ENCODE results near the gene ADAD2. TPM values are rescaled to one million over a fixed set of nuclear protein-coding genes. Genes with fewer than 3 reads are reported as not detected.

The ADAD2 gene
- total RNA-seq, 2 donors from 2014 or later: 0.14 TPM; not detected in 1

DNA sequence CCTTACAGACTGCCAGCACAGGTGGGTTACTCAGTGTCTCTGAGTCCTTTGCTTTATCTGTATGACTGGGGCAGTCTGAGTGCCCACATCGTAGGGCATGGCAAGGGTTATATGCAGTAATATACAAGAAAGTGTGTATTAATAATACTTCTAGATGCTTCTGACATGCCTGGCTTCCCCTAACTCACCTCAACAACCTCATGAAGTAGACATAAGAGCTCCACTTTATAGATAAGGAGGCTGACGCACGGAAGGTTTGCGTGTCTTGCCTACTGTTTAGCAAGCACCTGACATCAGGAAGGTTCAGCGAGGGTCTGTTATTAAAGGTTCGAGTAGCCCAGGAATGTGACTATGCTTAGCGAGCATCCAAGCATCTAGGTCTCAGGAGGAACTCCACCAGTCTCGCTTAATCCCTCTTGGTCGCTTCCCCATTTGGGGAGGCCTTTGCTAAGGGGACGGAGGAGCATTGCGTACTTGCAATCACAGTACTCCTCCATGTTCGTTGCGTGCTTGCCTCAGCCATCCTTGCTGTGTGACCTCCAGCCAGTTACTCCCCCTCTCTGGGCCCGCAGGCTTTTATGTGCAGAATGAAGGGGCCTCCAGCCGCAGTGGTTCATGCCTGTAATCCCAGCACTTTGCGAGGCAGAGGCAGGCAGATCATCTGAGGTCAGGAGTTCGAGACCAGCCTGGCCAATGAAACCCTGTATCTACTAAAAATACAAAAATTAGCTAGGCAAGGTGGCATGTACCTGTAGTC is 47.2 kb downstream of the ADAD2 start:
- DNase-seq: no peak
- ATAC-seq: no peak
- intact Hi-C loops (cut with DNase I, micrococcal nuclease): no loop called here

DNA sequence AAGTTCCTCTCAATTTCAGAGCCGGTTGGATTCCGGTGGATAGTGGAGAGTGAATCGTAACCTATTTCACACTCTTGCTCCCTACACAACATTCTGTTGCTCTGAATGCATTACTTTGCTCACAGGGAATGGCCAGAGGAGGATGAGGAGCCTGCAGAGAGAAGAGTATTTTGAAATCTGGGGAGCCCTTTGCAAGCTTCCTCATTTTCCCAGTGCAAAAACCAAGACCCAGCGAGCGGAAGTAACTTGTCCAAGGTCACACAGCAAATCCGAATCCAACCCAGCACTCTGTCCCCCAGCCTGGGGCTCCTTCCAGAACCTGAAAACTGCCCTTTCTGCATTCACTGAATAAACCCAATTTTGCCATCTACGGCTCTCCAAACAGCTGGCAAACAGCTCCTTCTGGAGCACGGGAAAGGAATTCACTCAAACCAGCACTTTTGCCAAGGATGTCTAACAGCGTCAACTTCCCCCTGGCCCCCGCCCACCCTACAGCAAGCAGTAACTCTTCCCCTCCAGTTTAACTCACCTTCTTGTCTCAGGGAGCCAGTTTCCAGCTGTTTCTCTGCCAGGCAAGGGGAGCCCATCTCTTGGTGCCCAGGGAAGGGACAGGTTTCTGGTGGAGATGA is 48.3 kb downstream of the ADAD2 start:
- no peak for DNase-seq
- no peak for ATAC-seq
- intact Hi-C loops (cut with DNase I, micrococcal nuclease): no loop called here

- no peak for ATAC-seq
- intact Hi-C loops (cut with DNase I, micrococcal nuclease): no loop called here
- DNase-seq: no peak
These were observed 49.0 kb downstream of the ADAD2 start, which contains the start of gene KCNG4 for GRCh38 chr16:84239909-84240308. TSS of gene KCNG4 (minus strand) at chr16:84240012. CDS start at chr16:84237485, 2,527 bp downstream.

- intact Hi-C loops (cut with DNase I, micrococcal nuclease): no loop called here
- ATAC-seq (no peak), DNase-seq (no peak)
These were observed 49.5 kb downstream of the ADAD2 start for GRCh38 chr16:84240455-84240854.

DNA sequence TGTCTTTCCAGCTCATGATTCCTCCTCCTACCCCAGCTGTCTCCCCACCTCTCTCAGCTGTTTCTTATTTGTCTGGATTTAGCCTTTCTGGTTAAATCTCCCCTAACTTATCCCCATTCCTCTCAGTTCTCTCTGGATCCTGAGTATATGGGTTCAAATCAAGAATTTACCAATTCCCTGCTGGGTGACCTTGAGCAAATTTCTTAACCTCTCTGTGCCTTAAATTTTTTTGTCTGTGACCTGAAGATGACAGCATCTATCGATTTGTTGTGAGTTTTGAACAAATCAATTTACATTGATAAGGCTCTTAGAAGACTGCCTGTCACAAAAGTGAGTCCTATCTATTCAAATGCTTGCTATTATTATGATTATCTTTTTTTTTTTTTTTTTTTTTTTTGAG is 50.8 kb downstream of the ADAD2 start:
- intact Hi-C loops (cut with DNase I, micrococcal nuclease): no loop called here
- DNase-seq (no peak), ATAC-seq (no peak)

GRCh38 chr16:84242839-84243238 is 51.9 kb downstream of the ADAD2 start:
- no peak for ATAC-seq
- intact Hi-C loops (cut with DNase I, micrococcal nuclease): no loop called here
- DNase-seq: no peak

DNA sequence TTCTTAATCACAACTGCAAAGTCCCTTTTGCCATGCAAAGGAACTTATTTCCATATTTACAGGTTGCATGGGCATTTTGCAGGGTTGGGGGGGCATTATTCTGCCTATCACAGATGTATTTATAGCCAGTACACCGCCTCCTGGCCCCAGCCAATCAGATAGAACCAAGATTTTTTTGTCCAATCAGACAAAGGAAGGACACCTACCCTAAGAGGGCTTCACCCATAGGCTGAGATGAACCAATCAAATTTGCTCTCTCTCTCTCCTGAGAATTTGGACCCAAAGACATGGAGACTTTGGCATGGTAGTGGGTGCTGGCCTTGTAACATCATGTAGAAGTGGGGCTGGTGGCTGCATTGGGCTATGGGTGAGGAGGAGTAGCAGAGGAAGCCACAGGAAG is 52.8 kb downstream of the ADAD2 start:
- ATAC-seq (no peak), DNase-seq (no peak)
- intact Hi-C loops (cut with DNase I, micrococcal nuclease): no loop called here

GRCh38 chr16:84244728-84245127 is 53.8 kb downstream of the ADAD2 start:
- DNase-seq (no peak), ATAC-seq (no peak)
- intact Hi-C loops (cut with DNase I, micrococcal nuclease): no loop called here

DNA sequence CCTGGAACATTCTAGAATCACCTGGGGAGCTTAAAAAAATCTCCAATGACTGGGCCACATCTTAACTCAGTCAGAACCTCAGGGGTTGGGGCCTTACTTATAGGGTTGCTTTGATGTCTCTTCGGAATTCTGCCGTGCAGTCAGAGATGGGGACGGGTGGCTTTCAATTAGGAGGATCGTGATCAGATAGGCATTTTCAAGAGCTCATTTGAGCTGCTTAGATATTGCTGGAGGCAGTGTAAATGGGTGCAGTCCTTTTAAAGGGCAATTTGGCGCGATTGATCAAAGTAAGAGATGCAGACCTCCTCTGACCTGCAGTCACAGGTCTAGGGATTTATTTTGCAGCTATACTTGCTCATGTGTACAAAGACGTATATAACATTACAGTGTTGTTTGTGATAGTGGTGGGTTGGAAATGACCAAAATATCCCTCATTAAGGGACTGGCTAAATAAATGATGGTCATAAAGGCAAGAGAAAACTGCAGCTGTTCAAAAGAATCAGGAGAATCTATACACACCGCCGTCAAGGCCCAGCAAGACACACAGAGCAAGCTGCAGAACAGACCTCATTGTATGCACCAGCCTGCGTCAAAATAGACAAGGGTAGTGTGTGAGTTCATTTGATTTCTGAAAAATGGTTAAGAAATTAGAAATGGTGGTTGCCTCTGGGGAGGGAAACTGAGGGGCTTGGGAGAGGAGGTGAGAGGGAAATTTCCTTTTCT is 55.2 kb downstream of the ADAD2 start:
- intact Hi-C loops (cut with DNase I, micrococcal nuclease): no loop called here
- no peak for ATAC-seq
- DNase-seq: no peak

GRCh38 chr16:84246679-84247077 is 55.7 kb downstream of the ADAD2 start:
- intact Hi-C loops (cut with DNase I, micrococcal nuclease): no loop called here
- ATAC-seq: no peak
- no peak for DNase-seq

Other genes with a start within 250 kb of the ADAD2 start
- 10 to 100 TPM; 14.5 to 14.7 TPM for gene OSGIN1, start 237.9 kb upstream of the ADAD2 start, total RNA-seq
- 1 to 10 TPM in 1 of 2 donors, under 1 TPM in 1; 0.24 to 1.0 TPM for gene NECAB2, start 222.9 kb upstream of the ADAD2 start, total RNA-seq
- not detected for gene SLC38A8, start 148.4 kb upstream of the ADAD2 start, total RNA-seq
- gene MBTPS1, start 74.2 kb upstream of the ADAD2 start, total RNA-seq: 10 to 100 TPM; 68.5 to 73.8 TPM
- gene HSDL1, start 46.0 kb upstream of the ADAD2 start, total RNA-seq: 10 to 100 TPM; 11.5 to 13.2 TPM
- gene DNAAF1, start 45.8 kb upstream of the ADAD2 start, total RNA-seq: under 1 TPM; 0.09 to 0.34 TPM
- gene TAF1C, start 4.1 kb upstream of the ADAD2 start, total RNA-seq: 10 to 100 TPM; 33.1 to 36.8 TPM
- not detected for gene KCNG4, start 48.9 kb downstream of the ADAD2 start, total RNA-seq
- 10 to 100 TPM in 1 of 2 donors, 1 to 10 TPM in 1; 4.3 to 12.3 TPM for gene WFDC1, start 103.7 kb downstream of the ADAD2 start, total RNA-seq
- 100 to 1,000 TPM; 188 to 253 TPM for gene ATP2C2, start 177.4 kb downstream of the ADAD2 start, total RNA-seq